NCI-H82 (cell line): Measurements from ENCODE around the gene CMTR1.
A peak's percentile ranks its signal among the peaks of the same experiment; 100 is the strongest.
"Not testable (repeated sequence)": the region's sequence is repeated elsewhere in the genome, so short reads cannot be mapped to it uniquely, and the experiment has no call there.

ENCODE experiments used
- DNase-seq: peaks from one replicate; lab custom pipeline; 2025; lab: John Stamatoyannopoulos, UW

CMTR1 gene

DNA sequence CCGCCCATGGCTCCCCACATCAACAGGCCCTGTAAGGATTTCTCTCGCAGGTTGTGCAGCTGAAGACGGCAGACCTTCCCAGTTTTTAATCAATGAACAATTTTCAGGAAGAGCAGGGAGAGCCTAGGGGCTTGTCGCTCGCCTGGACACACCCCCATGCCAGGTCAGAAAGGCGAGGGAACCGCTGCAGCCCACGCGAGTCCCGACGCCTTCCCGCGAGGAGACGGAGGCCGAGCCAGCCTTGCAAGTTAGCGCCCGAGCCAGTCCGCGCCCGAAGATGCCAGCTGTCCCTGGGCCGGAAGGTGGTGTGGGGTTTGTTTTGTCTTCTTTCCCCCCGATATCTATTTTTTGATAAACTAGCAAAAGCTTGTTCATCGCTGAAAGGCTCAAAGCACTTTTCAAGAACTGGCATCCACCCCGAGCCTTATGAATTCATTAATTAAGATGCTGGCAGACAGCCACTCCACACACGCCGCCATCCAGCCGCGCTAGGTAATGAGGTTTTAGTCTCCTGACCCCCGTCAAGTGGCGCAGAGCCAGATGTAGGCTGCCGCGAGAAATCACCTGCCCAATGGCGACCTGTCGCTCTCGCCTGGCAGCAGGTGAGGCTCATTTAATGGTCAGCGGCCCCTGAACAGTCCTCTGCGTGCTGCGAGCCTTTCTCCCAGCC is 60.1 kb downstream of the CMTR1 start:
- DNase-seq: no peak

DNA sequence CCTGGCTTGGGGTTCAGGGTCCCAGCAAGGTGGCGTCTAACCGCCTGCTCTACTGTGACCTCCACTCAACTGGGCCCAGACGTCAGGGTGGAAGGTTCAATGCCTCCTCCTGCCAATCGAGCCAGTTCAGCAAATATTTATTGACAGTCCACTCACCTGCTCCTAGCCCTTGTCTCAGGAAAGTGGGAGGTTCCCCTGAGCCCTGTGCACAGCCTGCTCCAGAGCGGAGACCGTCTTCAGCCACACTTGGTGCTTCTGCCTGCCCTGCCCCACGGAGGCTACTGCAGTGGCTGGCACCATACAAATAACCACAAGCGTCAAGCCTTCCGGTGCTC is 60.6 kb downstream of the CMTR1 start:
- no peak for DNase-seq

DNA sequence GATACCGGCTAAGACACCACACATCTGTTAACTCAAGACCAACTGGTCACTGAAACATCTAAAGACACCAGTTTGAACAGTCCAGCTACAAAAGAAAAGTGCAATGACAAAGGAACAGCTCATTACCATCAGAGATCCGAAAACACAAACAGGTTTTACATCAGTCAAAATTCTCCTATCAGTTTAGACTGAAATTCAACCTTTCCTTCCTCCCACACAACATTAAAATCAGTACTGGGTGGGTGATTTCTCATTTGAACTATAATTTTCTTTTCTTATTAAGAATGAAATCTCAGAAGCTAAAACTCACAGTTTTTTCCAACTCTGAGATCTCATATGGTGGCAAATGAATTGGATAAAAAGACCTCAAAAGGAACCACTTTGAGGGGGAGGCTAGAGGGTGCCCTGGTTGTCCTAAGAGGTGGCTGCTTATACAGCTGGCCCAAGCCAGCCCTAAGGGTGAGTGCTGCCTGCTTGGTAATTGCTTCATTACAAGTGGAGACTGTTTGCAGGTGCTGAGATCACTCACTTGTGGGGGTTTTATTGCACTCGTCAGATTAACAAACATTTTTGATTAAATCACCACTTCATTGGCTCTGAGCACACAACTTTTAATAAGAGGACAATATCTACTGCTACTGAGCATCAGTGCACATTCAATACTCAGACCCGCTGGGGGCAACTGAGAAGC is 62.4 kb downstream of the CMTR1 start:
- DNase-seq: no peak

DNA sequence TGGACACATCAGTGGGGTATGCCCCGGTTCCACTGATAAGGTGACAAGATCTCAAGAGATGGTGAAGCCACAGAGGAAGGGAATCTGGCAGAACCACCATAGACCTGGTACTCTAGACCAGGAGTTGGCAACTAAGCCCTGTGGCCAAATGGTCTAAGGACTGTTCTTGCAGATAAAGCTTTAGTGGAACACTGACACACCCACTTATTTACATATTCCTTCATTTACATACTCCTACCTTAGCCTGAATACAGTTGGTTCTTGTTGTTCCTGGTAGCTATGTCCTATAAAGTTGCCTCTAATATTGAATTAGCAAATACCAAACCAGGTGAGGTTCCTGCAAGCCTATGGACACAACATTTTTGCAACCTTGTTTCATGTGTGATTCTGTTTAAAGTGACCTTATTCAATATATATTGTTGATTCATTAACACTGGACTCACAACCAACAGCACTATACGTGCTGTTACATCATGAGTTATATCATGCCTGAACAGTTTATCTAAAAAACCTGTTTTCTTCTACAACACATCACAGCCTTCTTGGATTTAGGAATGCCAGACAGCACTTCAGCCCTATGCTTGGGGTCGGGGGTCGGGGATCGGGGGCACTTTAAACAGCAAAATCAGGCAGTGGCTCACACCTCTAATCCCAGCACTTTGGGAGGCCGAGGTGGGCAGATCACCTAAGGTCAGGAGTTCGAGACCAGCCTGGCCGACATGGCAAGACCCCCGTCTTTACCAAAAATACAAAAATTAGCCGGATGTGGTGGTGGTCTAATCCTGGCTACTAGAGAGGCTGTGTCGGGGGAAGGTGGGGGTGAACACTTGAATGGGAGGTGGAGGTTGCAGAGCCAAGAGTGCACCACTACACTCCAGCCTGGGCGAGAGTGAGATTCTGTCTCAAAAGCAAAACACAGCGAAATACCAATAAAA is 64.2 kb downstream of the CMTR1 start:
- DNase-seq: no peak

DNA sequence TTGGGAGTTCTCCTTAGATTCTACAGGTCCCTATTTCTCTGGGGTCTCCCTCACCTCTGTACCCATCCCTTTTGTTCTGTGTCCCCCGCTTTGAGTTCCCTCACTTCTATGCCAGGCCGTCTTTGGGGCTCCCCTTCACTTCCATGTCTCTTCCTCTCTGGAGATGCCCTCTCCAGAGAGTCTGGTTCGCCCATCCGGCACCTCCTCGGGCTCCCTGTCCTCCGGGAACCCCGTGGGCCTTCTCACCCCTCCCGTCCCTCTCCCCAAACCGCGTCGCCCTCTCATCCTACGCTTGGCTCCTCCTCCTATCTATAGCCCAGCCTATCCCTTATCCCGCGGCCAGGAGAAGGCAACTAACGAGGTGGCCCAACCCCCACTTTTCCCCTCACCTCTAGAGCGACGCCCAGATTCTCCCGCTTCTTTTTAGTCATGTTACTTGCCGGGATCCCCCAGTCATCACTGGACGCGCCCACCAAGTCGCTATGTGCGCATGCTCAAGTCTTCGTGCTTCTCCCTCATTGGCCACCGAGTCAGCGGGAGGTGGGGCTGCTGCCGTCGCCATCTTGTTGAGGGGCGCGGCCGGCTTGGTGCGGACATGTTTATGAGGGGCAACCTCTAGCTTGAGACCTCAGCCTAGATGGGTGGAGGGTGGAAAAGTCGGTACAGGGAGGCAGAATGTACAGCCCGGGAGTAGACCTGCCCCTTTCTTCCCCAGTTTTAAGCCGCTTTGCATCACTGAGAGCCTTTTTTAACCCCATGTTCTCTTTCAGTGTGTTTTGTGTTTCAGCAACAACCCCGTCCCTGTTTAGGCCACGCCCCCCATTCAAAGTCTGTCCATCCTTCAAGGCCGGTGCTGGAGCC is 66.6 kb downstream of the CMTR1 start, which contains the start of gene CCDC167:
TSS of gene CCDC167 (minus strand) at position 461 of the 861 bp plus-strand sequence. CDS start at position 431, 30 bp downstream.
- DNase-seq: peak; percentile 100

DNA sequence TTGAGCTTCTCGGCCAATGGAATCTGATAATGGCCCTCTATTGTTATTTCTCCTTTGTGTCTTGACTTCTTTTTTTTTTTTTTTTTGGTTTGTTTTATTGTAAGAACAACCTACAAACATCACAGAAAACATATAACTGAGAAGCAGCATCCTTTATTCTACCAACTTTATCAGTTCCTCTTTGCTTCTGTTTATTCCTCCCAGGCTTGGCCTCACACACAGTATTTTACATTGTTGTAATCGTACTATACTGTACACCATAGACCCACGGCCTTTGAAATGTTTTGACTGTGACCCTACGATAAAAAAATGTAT is 67.2 kb downstream of the CMTR1 start:
- DNase-seq: no peak

DNA sequence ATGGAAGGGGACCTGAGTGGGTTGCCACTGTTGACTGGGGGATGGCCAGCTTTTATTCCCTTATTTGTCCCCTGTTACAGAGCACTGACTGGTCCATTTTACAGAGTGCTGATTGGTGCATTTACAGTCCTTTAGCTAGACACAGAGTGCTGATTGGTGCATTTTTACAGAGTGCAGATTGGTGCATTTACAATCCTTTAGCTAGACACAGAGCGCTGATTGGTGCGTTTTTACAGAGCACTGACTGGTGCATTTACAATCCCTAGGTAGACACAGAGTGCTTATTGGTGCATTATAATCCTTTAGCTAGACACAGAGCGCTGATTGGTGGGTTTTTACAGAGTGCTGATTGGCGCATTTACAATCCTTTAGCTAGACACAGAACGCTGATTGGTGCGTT is 67.9 kb downstream of the CMTR1 start:
- not testable (repeated sequence) for DNase-seq

DNA sequence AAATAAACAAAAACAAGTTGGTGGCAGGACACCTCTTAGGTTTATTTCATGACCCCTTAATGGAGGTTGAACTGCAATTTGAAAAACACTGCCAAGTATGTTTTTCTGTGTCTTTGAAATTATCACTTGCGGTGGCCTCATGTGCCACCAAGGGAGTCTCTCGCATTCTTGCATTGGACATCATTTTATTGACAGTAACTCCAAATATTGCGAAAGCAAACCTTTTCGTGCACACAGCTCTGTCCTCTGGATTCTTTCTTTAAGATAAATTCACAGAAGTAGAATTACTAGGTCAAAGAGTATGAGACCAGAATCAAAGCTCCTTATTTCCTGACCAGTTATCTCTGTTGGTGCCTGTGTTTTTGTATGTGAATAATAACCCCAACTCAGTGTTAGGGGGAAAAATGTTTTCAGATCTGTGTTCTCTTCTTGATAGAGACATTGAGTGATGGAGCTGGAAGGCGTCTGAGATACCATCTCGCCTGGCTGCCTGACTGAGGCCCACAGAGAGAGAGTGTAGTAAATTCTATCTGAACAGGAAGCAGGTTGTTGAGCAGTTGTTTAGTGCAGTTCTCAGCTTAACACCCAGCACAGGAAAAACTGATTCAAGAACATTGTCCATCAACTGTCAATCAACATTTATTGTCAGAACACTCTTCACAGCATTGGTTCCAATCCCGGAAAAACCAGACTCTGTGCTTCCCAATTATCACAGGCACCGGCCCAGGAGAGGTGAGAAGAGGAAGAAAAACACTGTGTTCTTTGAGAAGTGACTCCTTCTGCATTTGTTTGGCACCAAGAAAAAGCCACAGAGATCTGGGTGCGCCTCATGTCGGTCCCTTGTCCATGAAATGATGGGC is 68.8 kb downstream of the CMTR1 start:
- no peak for DNase-seq

DNA sequence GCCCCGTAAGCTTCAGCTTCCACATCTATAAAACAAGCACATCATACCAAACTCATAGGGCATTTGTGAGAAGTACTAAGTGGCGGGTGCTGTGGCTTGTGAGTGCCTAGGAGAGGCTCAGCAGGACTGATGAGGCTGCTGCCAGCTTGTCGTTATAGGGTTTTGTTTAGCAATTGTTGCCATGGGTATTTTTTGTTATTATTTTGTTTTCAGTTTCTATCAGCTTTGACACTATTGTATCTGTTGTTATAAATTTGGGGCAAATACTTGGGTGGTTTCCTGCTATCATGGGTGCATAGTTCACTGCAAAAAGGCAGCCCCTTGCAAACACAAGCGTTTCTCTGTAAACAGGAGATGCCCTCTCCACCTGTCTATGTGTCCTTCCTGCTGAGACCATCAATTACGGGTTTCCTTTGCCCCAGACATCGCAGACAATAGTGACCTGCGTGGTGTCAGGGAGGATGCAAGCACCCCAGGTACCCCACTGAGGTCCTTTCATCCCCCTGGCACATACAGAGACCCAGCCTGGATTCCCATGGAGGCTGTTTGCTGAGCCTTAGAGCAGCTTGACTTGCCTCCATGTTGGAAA is 69.8 kb downstream of the CMTR1 start:
- no peak for DNase-seq

DNA sequence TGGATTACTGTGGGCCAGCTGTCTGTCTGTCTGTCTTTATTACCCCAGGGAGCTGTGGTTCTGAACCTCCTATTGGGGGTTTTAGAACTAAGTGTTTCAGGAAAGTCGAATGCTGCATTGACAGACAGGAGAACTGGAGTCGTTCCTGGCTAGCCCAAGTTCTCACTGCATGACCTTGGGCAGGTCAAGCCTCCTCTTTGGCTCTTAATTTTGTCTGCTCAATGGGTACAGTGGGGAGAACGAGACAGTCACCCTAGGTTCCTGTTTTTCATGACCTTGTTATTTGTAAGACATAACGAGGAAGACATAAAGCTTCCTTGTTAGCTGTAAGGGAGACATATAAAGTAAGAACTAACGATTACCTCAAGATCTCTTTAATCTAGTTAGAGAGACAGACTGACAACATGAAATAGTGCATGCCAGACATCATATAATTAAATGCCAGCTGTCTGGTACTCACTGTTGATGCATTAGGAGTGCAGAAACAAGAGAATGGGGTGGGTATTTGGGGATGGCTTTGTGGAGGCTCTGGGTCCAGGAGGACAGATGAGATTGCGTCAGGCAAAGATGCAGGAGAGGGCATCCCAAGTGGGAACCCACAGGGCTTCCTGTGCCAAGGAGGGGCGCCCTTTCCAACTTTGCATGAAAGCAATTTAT is 70.4 kb downstream of the CMTR1 start:
- DNase-seq: peak; percentile 89

DNA sequence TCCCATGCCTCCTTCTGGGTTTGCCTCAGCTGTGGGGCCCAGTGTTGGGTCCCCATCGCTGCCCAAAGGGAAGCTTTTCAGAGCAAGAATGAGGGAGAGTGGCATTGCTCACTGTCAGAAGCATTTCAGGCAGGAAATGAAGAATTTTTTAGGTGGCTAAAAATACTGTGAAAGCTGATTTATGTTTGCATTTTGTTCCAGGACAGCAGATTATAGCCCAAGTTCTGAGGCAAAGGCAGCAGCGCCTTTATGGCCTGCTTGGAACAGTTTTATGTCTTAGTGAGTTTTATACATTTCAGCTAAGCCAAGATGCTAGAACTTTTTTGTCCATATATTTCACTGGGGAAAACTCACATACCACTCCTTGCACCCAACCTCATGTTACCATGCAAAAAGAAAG is 71.0 kb downstream of the CMTR1 start:
- DNase-seq: no peak

DNA sequence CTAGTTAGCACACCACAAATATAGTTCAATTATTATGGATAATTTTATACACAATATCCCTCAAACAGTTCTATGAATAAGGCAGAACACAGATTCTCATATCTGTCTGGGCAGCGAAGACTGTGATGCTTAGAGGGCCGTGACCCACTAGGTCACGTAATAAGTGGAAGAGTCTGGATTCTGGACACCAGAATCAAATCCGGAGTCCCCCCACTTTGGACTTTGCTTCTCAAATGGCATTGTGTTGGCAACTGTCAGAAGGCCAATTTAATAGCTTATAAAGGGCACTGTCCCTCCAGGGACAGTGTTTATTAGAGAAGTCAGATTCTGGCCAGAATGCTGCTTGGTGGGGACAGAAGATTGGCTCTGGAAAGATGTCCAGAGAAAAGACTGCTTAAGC is 73.5 kb downstream of the CMTR1 start:
- DNase-seq: no peak

DNA sequence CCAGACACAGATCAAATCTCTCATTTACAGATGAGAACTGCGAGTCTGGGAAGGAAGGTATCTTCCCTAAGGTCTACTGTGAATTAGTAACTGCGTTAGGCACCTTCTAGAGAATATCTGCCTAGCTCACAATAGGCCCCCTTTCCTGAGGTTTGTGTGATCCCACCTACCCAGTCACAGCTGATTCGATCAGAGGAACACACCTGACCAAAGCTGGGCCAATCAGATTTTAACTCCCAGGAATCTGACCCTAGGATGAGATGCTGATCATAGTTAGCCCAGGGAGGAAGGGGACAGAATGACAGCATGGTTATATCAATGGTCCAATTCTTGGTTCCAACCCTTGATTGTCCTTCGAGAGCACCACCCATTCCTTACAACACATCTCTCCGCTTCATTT is 74.1 kb downstream of the CMTR1 start:
- DNase-seq: peak; percentile 44

DNA sequence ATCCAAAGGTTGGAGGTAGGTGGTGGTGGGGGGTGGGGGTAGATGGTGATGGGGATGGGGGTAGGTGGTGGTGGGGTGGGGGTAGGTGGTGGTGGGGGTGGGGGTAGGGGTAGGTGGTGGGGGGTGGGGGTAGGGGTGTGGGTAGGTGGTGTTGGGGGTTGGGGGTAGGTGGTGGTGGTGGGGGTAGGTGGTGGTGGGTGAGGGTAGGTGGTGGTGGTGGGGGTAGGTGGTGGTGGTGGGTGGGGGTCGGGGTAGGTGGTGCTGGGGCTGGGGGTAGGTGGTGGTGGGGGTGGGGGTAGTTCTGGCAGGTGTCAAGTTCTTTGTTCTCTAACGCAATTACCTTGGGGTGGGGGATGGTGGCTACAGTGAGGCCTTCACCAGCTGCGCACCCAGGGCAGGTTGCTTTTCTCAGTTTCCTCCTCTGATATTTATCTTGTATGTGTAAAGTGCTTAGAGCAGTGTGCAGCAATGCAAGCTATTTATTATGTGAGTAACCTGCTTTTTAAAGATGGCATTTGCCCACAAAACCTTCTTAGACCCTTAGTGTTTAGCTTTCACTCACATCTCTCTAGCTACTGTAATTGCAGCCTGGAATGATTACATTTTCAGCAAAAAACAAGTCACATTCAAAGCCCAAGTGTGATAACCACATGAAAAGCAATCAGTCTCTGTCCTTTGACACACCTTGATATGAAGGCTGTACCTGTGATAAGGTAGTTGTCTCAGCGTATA is 74.8 kb downstream of the CMTR1 start:
- peak; percentile 47 for DNase-seq

DNA sequence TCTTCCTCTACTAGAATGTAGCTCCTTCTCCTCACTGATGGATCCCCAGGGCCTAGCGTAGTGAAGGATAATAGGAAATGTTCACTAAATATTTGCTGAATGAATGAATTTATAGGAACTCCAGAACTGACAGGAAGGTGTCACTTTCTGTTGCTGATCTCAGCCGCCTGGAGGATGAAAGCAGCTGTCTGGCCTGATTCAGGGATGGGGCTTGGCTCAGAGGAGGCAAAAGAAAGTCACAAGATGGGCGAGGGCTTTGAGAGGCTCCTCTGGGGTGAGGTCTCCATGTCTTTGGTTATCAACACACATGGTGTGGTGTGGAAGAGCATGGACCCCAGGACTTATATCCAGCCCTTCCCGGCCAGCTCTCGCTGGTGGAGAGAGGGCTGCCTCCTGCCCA is 78.2 kb downstream of the CMTR1 start:
- DNase-seq: no peak

DNA sequence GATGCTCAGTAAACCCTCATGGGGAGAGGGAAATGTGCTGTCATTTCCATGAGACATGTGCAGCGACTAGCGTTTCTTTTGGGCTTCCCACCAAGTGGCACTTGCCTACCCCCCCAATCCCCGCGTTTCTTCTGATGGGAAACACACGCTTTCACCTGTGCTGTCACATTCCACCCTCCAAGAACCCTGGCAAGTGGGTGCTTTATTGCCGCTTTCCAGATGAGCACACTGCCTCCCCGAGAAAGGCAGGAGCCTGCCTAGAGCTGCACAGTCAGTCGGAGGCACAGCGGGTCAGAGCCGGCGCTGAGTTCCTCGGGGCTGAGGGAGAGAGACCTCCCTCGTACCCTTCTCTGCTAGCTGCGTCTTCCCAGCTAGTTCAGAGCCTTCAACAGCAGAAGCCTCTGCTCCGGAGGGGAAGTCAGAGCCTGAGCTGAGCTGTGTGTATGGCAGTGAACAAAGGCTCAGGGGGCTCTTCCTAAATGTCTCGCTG is 78.9 kb downstream of the CMTR1 start:
- DNase-seq: no peak

DNA sequence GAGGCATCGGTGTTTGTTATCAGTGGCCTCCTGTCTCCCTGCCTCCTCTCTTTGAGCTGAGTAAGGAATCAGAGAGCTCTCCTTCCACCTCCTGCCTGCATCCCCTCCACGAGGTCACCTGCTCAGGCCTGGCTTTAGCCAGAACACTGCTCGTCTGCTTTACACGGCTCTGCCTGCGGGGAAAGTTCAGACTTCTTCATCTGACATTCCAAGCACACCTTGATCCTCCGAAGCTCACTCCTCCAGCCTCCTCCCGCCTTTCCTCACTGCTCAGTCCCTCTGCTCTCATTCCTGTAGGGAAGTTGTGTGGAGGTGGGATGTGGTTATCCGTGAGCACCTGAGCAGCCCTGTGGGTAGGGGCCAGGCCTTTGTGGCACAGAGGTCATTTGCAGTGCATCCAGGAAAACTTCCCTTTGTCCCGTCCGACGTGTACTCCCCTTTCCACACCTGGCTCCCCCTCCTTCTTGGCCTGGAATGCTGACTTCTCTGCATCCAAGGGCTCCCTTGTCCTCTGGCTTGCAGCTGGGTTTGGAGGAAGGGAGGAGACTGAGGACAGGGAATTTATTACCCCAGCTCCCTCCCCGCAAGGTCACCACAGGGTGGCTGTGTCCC is 79.5 kb downstream of the CMTR1 start:
- DNase-seq: no peak

DNA sequence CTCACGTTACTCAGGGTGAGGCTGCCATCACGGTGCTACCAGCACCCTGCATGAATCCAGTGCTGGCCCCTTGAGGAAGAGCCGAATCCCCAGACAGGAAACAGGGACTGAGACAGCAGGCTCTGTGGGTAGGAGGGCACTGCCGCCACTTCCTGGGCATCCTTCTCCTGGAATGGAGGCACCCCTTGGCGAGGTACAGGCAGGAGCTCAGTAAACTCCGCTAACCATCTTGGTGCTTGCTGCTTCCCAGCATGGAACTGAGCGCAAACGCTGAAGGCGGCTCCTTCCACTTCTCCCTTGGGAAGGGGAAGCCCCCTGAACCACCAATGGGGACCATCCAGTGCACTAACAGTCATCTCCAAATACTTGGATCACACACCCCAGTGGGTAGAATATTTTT is 80.1 kb downstream of the CMTR1 start:
- no peak for DNase-seq

DNA sequence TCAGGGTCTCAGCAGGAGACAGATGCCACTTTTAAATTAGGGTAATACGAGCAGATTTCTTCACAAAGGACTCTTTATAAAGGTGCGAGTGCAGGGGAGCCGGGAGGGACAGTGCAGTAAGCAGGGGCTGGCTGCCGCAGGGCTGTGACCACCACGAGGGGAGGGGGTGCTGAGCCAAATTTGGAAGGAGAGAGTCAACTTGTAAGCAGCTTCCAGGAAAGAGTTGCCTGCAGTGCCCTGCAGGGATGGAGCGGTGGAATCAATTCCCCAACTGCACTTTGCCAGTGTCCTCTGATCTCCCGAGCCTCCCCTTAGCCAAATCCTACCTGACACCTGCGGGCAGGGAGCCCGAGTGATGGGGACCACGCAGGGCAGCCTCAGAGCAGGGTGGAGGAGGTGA is 80.6 kb downstream of the CMTR1 start:
- no peak for DNase-seq
